PC-9 (cell line): Measurements from ENCODE around the gene CWC27.

Experiments
- EZH2 ChIP-seq: fragments of 200-600 bp; sonication (generic); IDR thresholded peaks from 2 replicates; pipeline ENCODE4 v1.8.0; 2017; ENCODE audit warnings: antibody characterized with exemption, low read depth
- TF ChIP-seq, protein P1 (sequence below): fragments of 200-600 bp; sonication (generic); conservative IDR thresholded peaks from 2 replicates; pipeline ENCODE4 v1.6.1; 2017; ENCODE audit warnings: mixed run types, antibody characterized with exemption, mild to moderate bottlenecking, moderate library complexity

GRCh38 chr5:64806537-64806936 lies 37.8 kb downstream of the CWC27 start:
- TF ChIP-seq, protein P1, sequence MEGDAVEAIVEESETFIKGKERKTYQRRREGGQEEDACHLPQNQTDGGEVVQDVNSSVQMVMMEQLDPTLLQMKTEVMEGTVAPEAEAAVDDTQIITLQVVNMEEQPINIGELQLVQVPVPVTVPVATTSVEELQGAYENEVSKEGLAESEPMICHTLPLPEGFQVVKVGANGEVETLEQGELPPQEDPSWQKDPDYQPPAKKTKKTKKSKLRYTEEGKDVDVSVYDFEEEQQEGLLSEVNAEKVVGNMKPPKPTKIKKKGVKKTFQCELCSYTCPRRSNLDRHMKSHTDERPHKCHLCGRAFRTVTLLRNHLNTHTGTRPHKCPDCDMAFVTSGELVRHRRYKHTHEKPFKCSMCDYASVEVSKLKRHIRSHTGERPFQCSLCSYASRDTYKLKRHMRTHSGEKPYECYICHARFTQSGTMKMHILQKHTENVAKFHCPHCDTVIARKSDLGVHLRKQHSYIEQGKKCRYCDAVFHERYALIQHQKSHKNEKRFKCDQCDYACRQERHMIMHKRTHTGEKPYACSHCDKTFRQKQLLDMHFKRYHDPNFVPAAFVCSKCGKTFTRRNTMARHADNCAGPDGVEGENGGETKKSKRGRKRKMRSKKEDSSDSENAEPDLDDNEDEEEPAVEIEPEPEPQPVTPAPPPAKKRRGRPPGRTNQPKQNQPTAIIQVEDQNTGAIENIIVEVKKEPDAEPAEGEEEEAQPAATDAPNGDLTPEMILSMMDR, result no peak
- TF ChIP-seq EZH2, result no peak
